Activated T-cell treated with anti-CD3 and anti-CD28 coated beads for 24 hours (primary cell): ENCODE measurements around the gene S100Z.

ENCODE experiments used
- DNase-seq: peaks from one replicate; pipeline ENCODE4 v3.0.0-alpha.2; 2020; ENCODE audit warnings: low read depth

Gene S100Z

GRCh38 chr5:76953551-76954382, 104.0 kb downstream of the S100Z start:
- DNase-seq = no peak

- DNase-seq = no peak
Observed at GRCh38 chr5:76954383-76954763, 104.6 kb downstream of the S100Z start.

- DNase-seq = no peak
Observed at GRCh38 chr5:76956033-76956432, 106.2 kb downstream of the S100Z start.

GRCh38 chr5:76958991-76959767, 109.4 kb downstream of the S100Z start:
- no peak for DNase-seq

GRCh38 chr5:76960004-76960625, 110.3 kb downstream of the S100Z start:
- DNase-seq = no peak

- no peak for DNase-seq
Observed at GRCh38 chr5:76964060-76964459, 114.2 kb downstream of the S100Z start.
